GM20000 (cell line): ENCODE data around the gene ACSF2.
A peak's percentile ranks its signal among the peaks of the same experiment; 100 is the strongest.

ENCODE experiments used
- DNase-seq: peaks from one replicate; pipeline ENCODE4 v3.0.0; 2012; ENCODE audit warnings: low spot score
- CTCF ChIP-seq: IDR thresholded peaks from 2 replicates; pipeline ENCODE4 v1.5.1; 2012; ENCODE audit warnings: mild to moderate bottlenecking, control low read depth; ENCODE audit errors: extremely low read depth, missing control alignments

The ACSF2 gene

GRCh38 chr17:50508573-50509460 lies 82.8 kb downstream of the ACSF2 start:
- TF ChIP-seq CTCF, result no peak
- DNase-seq, result no peak

- DNase-seq, result peak; percentile 90
- no peak for TF ChIP-seq CTCF
Measured at GRCh38 chr17:50511058-50511457, 85.0 kb downstream of the ACSF2 start.

DNA sequence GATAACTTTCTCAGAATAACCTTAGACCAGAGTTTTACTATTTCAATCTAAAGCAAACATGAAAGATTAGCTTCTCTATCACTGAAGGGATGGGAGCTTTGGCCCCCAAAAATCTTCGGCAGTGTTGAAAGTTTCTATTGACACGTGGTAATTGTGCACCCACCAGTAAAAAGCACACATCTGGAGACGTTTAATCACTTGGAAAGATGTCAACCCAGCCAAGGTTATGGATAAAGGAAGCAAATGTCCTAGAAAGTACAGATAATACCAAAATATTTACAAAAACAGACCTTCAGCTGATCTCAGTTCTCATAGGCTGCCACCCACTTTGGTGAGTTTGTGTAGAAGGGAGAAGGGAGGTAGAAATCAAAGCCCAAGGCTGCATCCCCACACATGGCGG lies 87.5 kb downstream of the ACSF2 start:
- TF ChIP-seq CTCF, result no peak
- no peak for DNase-seq

- no peak for DNase-seq
Measured at GRCh38 chr17:50514388-50514787, 88.4 kb downstream of the ACSF2 start.

GRCh38 chr17:50514936-50515702 lies 89.1 kb downstream of the ACSF2 start:
- no peak for TF ChIP-seq CTCF
- DNase-seq, result no peak

More at GRCh38 chr17:50514388-50514787, 88.4 kb downstream of the ACSF2 start:
- TF ChIP-seq CTCF, result no peak

DNA sequence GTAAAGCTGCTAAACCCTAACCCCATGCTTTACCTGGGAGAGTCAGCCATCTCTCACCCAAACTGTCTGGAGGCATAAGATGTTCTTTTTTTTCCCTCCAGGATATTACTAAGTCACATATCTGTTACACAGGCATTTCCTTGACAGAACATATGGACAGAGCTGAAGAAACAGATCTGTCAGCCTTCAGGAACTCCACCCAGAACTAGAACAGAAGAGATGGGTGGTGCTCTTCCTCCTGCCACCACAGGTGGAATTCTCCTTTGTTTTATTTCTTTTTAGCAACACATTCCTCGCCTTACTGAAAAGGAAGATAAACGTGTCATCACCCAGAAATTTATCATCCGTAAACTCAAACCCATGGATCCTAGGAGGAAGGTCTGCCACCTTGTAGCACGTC lies 91.0 kb downstream of the ACSF2 start:
- no peak for DNase-seq
- TF ChIP-seq CTCF, result no peak
